H9 (cell line): ENCODE results near the gene SOD3. TPM values are rescaled to one million over a fixed set of nuclear protein-coding genes. Genes with fewer than 3 reads are reported as not detected.
A peak's percentile ranks its signal among the peaks of the same experiment; 100 is the strongest.

ENCODE experiments used
- DNase-seq: peaks from one replicate; pipeline ENCODE4 v3.0.0-alpha.2; 2017
- H2AFZ ChIP-seq: one replicate; pipeline ENCODE4 v1.6.1; 2013; ENCODE audit warnings: mild to moderate bottlenecking, low read length, control low read depth, moderate library complexity
- H2AK5ac ChIP-seq: 2 replicates; pipeline ENCODE4 v1.6.1; 2013; ENCODE audit warnings: low read length, control low read depth, mixed read lengths; ENCODE audit not compliant: insufficient read length
- H2BK120ac ChIP-seq: one replicate; pipeline ENCODE4 v1.6.1; 2013; ENCODE audit warnings: low read depth, mild to moderate bottlenecking, low read length, control low read depth, inconsistent platforms; ENCODE audit not compliant: poor library complexity, severe bottlenecking
- H2BK12ac ChIP-seq: 2 replicates; pipeline ENCODE4 v1.6.1; 2013; ENCODE audit warnings: low read length, control low read depth, mixed read lengths, low read depth; ENCODE audit not compliant: insufficient read length
- H2BK15ac ChIP-seq: 2 replicates; pipeline ENCODE4 v1.6.1; 2013; ENCODE audit warnings: low read depth, low read length, control low read depth
- H2BK20ac ChIP-seq: one replicate; pipeline ENCODE4 v1.6.1; 2013; ENCODE audit warnings: low read depth, mild to moderate bottlenecking, low read length, control low read depth, inconsistent platforms; ENCODE audit not compliant: poor library complexity, severe bottlenecking
- H2BK5ac ChIP-seq: 2 replicates; pipeline ENCODE4 v1.6.1; 2013; ENCODE audit warnings: low read length, control low read depth, mixed read lengths; ENCODE audit not compliant: insufficient read length
- H3K14ac ChIP-seq: 2 replicates; pipeline ENCODE4 v1.6.1; 2013; ENCODE audit warnings: low read length, control low read depth; ENCODE audit not compliant: insufficient read depth
- H3K18ac ChIP-seq: 2 replicates; pipeline ENCODE4 v1.6.1; 2013; ENCODE audit warnings: low read depth, mild to moderate bottlenecking, mixed read lengths, low read length, control low read depth; ENCODE audit not compliant: insufficient read length
- H3K23ac ChIP-seq: 2 replicates; pipeline ENCODE4 v1.6.1; 2013; ENCODE audit warnings: low read length, control low read depth, mixed read lengths, low read depth; ENCODE audit not compliant: insufficient read length
- H3K23me2 ChIP-seq: 2 replicates; pipeline ENCODE4 v1.6.1; 2013; ENCODE audit warnings: low read depth, mild to moderate bottlenecking, mixed read lengths, low read length, control low read depth; ENCODE audit not compliant: insufficient read length, poor library complexity, severe bottlenecking
- H3K27ac ChIP-seq: 2 replicates; pipeline ENCODE4 v1.5.1; 2013; ENCODE audit warnings: low read length, control low read depth, mixed read lengths, low read depth; ENCODE audit not compliant: insufficient read length
- H3K27me3 ChIP-seq: 2 replicates; pipeline ENCODE4 v1.6.1; 2013; ENCODE audit warnings: low read length, control low read depth, inconsistent platforms; ENCODE audit not compliant: insufficient read depth
- H3K4ac ChIP-seq: 2 replicates; pipeline ENCODE4 v1.6.1; 2013; ENCODE audit warnings: low read depth, mild to moderate bottlenecking, control low read depth, inconsistent platforms, low read length, moderate library complexity
- H3K4me1 ChIP-seq: 2 replicates; pipeline ENCODE4 v1.6.1; 2013; ENCODE audit warnings: low read length, control low read depth, inconsistent platforms; ENCODE audit not compliant: insufficient read depth
- H3K4me2 ChIP-seq: 2 replicates; pipeline ENCODE4 v1.6.1; 2013; ENCODE audit warnings: low read length, control low read depth, mixed read lengths; ENCODE audit not compliant: insufficient read length, insufficient read depth
- H3K56ac ChIP-seq: 2 replicates; pipeline ENCODE4 v1.6.1; 2013; ENCODE audit warnings: low read depth, mild to moderate bottlenecking, mixed read lengths, low read length, control low read depth; ENCODE audit not compliant: insufficient read length
- H3K79me1 ChIP-seq: 2 replicates; pipeline ENCODE4 v1.6.1; 2013; ENCODE audit warnings: low read depth, mild to moderate bottlenecking, moderate library complexity, low read length, control low read depth, inconsistent platforms; ENCODE audit not compliant: insufficient read depth, poor library complexity, severe bottlenecking
- H3K79me2 ChIP-seq: 2 replicates; pipeline ENCODE4 v1.6.1; 2013; ENCODE audit warnings: low read length, control low read depth, inconsistent platforms; ENCODE audit not compliant: insufficient read depth
- H3K9ac ChIP-seq: 2 replicates; pipeline ENCODE4 v1.6.1; 2013; ENCODE audit warnings: low read length, control low read depth, mixed read lengths; ENCODE audit not compliant: insufficient read length; ENCODE audit errors: extremely low read depth
- H3K9me3 ChIP-seq: one replicate; pipeline ENCODE4 v1.6.1; 2013; ENCODE audit warnings: low read depth, low read length, inconsistent platforms; ENCODE audit not compliant: control insufficient read depth
- H3T11ph ChIP-seq: one replicate; pipeline ENCODE4 v1.6.1; 2013; ENCODE audit warnings: mild to moderate bottlenecking, low read length, control low read depth, inconsistent platforms
- H4K20me1 ChIP-seq: one replicate; pipeline ENCODE4 v1.6.1; 2013; ENCODE audit not compliant: control insufficient read depth, insufficient read length, insufficient read depth
- H4K5ac ChIP-seq: 2 replicates; pipeline ENCODE4 v1.6.1; 2013; ENCODE audit warnings: low read depth, mild to moderate bottlenecking, mixed read lengths, low read length, control low read depth; ENCODE audit not compliant: insufficient read length
- H4K8ac ChIP-seq: replicated peaks from 2 replicates; pipeline ENCODE4 v1.6.1; 2013; ENCODE audit warnings: low read length, control low read depth, mixed read lengths, low read depth; ENCODE audit not compliant: insufficient read length
- H4K91ac ChIP-seq: 2 replicates; pipeline ENCODE4 v1.6.1; 2013; ENCODE audit warnings: low read depth, mild to moderate bottlenecking, moderate library complexity, mixed read lengths, low read length, control low read depth; ENCODE audit not compliant: insufficient read length
- H3K27ac Mint-ChIP-seq, 3 experiments: 2 replicates in 2 of 3; 3 replicates in 1 of 3; pipeline ENCODE4 v1.8.0; 2020 to 2021; ENCODE audit warnings: mixed read lengths in 3 of 3, mild to moderate bottlenecking in 1 of 3, moderate library complexity in 1 of 3
- H3K27me3 Mint-ChIP-seq: 2 replicates; pipeline ENCODE4 v1.8.0; 2021; ENCODE audit warnings: low read depth, mild to moderate bottlenecking, moderate library complexity, mixed read lengths
- H3K36me3 Mint-ChIP-seq, 3 experiments: 2 replicates in 2 of 3; 3 replicates in 1 of 3; pipeline ENCODE4 v1.8.0; 2020 to 2021; ENCODE audit warnings: low read depth in 3 of 3, mixed read lengths in 3 of 3; ENCODE audit not compliant: insufficient read depth in 1 of 3
- H3K4me1 Mint-ChIP-seq, 2 experiments: 2 replicates each; pipeline ENCODE4 v1.8.0; 2020; ENCODE audit warnings: mixed read lengths in 2 of 2
- H3K4me3 Mint-ChIP-seq, 2 experiments: 2 replicates in 1 of 2; 3 replicates in 1 of 2; pipeline ENCODE4 v1.8.0; 2020 to 2021; ENCODE audit warnings: mild to moderate bottlenecking in 2 of 2, mixed read lengths in 2 of 2, moderate library complexity in 1 of 2
- H3K9me3 Mint-ChIP-seq, 2 experiments: 2 replicates in 1 of 2; 3 replicates in 1 of 2; pipeline ENCODE4 v1.8.0; 2020; ENCODE audit warnings: mild to moderate bottlenecking in 2 of 2, mixed read lengths in 2 of 2, moderate library complexity in 1 of 2
- WGBS: extraction: QIAGEN DNeasy Blood & Tissue Kit; methylation state at CpG from one replicate; pipeline ENCODE4 v1.1.7; 2013; ENCODE audit warnings: missing lambda C conversion rate, low lambda C conversion rate, mixed read lengths; ENCODE audit not compliant: insufficient read length; ENCODE audit errors: extremely low coverage; 5-methylcytosine and 5-hydroxymethylcytosine counted together
- total RNA-seq: library from RNA; stranded (reverse); gene quantifications from 2 replicates; pipeline ENCODE4 v1.2.1, GENCODE V29; 2021
- TF ChIP-seq, protein P1 (sequence below): fragments of 200-600 bp; sonication (generic); conservative IDR thresholded peaks from 3 replicates; pipeline ENCODE4 v1.8.0; 2021; ENCODE audit warnings: antibody characterized with exemption, mild to moderate bottlenecking

Gene SOD3
- total RNA-seq, 1 experiment from 2014 or later: 3.3 TPM

GRCh38 chr4:24770032-24770584, 25.3 kb upstream of the SOD3 start:
- no peak overlapping the region for H2BK5ac ChIP-seq
- H3K27ac Mint-ChIP-seq: peak overlapping the region in 1 of 3 experiments; percentile 49; a peak in 1 of 7 replicates
- H4K20me1 ChIP-seq: no peaks in the 10 kb centered on the region
- no peak overlapping the region for H2BK120ac ChIP-seq
- H3K9me3 Mint-ChIP-seq: no peaks in the 10 kb centered on the region; a peak in 1 of 5 replicates
- no peaks in the 10 kb centered on the region for H3K79me1 ChIP-seq
- no peaks in the 10 kb centered on the region; a peak in 1 of 7 replicates for H3K36me3 Mint-ChIP-seq
- no peaks in the 10 kb centered on the region for H3K9me3 ChIP-seq
- no peak overlapping the region for H2BK15ac ChIP-seq
- H3K4me1 ChIP-seq: no peaks in the 10 kb centered on the region
- no peak overlapping the region for H2AK5ac ChIP-seq
- H3K9ac ChIP-seq: no peak overlapping the region
- H3K79me2 ChIP-seq: no peaks in the 10 kb centered on the region
- H4K8ac ChIP-seq: no peak overlapping the region
- no peak overlapping the region for H3K56ac ChIP-seq
- no CpG with 5 or more reads among the region's 3 CpGs for WGBS
- no peak overlapping the region for H3K4me3 Mint-ChIP-seq
- no peak for DNase-seq
- no peak overlapping the region for H3K4ac ChIP-seq
- H4K5ac ChIP-seq: no peak overlapping the region
- no peak overlapping the region for H3K14ac ChIP-seq
- no peak overlapping the region for H2AFZ ChIP-seq
- H2BK20ac ChIP-seq: no peak overlapping the region
- TF ChIP-seq, protein P1, sequence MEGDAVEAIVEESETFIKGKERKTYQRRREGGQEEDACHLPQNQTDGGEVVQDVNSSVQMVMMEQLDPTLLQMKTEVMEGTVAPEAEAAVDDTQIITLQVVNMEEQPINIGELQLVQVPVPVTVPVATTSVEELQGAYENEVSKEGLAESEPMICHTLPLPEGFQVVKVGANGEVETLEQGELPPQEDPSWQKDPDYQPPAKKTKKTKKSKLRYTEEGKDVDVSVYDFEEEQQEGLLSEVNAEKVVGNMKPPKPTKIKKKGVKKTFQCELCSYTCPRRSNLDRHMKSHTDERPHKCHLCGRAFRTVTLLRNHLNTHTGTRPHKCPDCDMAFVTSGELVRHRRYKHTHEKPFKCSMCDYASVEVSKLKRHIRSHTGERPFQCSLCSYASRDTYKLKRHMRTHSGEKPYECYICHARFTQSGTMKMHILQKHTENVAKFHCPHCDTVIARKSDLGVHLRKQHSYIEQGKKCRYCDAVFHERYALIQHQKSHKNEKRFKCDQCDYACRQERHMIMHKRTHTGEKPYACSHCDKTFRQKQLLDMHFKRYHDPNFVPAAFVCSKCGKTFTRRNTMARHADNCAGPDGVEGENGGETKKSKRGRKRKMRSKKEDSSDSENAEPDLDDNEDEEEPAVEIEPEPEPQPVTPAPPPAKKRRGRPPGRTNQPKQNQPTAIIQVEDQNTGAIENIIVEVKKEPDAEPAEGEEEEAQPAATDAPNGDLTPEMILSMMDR: no peak
- H3K4me2 ChIP-seq: no peak overlapping the region
- H3K27me3 Mint-ChIP-seq: no peaks in the 10 kb centered on the region; the same call in 1 of the 2 replicates
- H3K27ac ChIP-seq: no peak overlapping the region
- no peak overlapping the region for H3K18ac ChIP-seq
- no peak overlapping the region for H3K23ac ChIP-seq
- H3K4me1 Mint-ChIP-seq: peaks cover 18 to 19% of the 10 kb centered on the region in 2 experiments
- H3K23me2 ChIP-seq: no peaks in the 10 kb centered on the region
- no peak overlapping the region for H3T11ph ChIP-seq
- H4K91ac ChIP-seq: no peak overlapping the region
- no peaks in the 10 kb centered on the region for H3K27me3 ChIP-seq
- H2BK12ac ChIP-seq: no peak overlapping the region
